GM18502 (cell line): ENCODE measurements around the gene S100A2.
"Not testable (repeated sequence)": the region's sequence is repeated elsewhere in the genome, so short reads cannot be mapped to it uniquely, and the experiment has no call there.

ENCODE experiments used
- ATAC-seq: cut with Tn5 transposase; IDR thresholded peaks from one replicate; pipeline ENCODE4 v1.9.1; 2021; ENCODE audit warnings: mild to moderate bottlenecking; ENCODE audit not compliant: unreplicated experiment, poor library complexity

The S100A2 gene

GRCh38 chr1:153567621-153568366, 2.1 kb upstream of the S100A2 start:
- no peak for ATAC-seq

GRCh38 chr1:153566414-153567371, 1.0 kb upstream of the S100A2 start:
- ATAC-seq = peak; percentile 45

GRCh38 chr1:153563991-153564390, 1.7 kb downstream of the S100A2 start:
- no peak for ATAC-seq

- ATAC-seq = no peak
Measured at GRCh38 chr1:153563483-153563901, 2.2 kb downstream of the S100A2 start.

GRCh38 chr1:153562021-153562420, 3.6 kb downstream of the S100A2 start:
- ATAC-seq = not testable (repeated sequence)

- no peak for ATAC-seq
Measured at GRCh38 chr1:153561466-153561985, 4.1 kb downstream of the S100A2 start.

- no peak for ATAC-seq
Measured at GRCh38 chr1:153560771-153561465, 4.7 kb downstream of the S100A2 start.

- ATAC-seq = no peak
Measured at GRCh38 chr1:153560241-153560640, 5.4 kb downstream of the S100A2 start.

GRCh38 chr1:153557877-153558276, 7.8 kb downstream of the S100A2 start:
- ATAC-seq = no peak

GRCh38 chr1:153556348-153556747, 9.3 kb downstream of the S100A2 start:
- ATAC-seq = no peak

- ATAC-seq = no peak
Measured at GRCh38 chr1:153553830-153554541, 11.7 kb downstream of the S100A2 start.

- no peak for ATAC-seq
Measured at GRCh38 chr1:153553096-153553495, 12.5 kb downstream of the S100A2 start.

GRCh38 chr1:153552335-153552734, 13.3 kb downstream of the S100A2 start:
- no peak for ATAC-seq

- ATAC-seq = no peak
Measured at GRCh38 chr1:153550827-153551500, 14.7 kb downstream of the S100A2 start.

GRCh38 chr1:153550398-153550758, 15.3 kb downstream of the S100A2 start:
- no peak for ATAC-seq

GRCh38 chr1:153549741-153550397, 15.8 kb downstream of the S100A2 start:
- ATAC-seq = no peak

GRCh38 chr1:153548722-153549688, 16.6 kb downstream of the S100A2 start, which contains the start of gene S100A3:
TSS of gene S100A3 (minus strand) at chr1:153549258. CDS start at chr1:153548485, 773 bp downstream.
- no peak for ATAC-seq
